CD4-positive, alpha-beta T cell (primary cell): Measurements from ENCODE around the gene HSD3B2. TPM values are rescaled to one million over a fixed set of nuclear protein-coding genes. Genes with fewer than 3 reads are reported as not detected.

Source experiments
- ATAC-seq: fragments of 200-7000 bp; cut with Tn5 transposase; one replicate; pipeline ENCODE4 v1.10.0; 2022; ENCODE audit warnings: mild to moderate bottlenecking; ENCODE audit not compliant: poor library complexity
- CTCF ChIA-PET: fragments of 350-600 bp; sonication (Branson Sonifier 250); formaldehyde crosslinking; loops from one replicate; lab custom pipeline; 2021; ENCODE audit warnings: antibody characterized with exemption, inconsistent platforms; lab: Charles Lee
- POLR2A ChIA-PET: fragments of 350-600 bp; sonication (Branson Sonifier 250); formaldehyde crosslinking; loops from one replicate; lab custom pipeline; 2021; ENCODE audit warnings: antibody characterized with exemption, inconsistent platforms; lab: Charles Lee
- DNase-seq, 14 experiments: peaks; one replicate each; pipeline ENCODE4 v3.0.0-alpha.2; 2013 to 2020; ENCODE audit warnings: mixed read lengths in 2 of 14
- H3K27ac ChIP-seq, 2 donors: one replicate each; pipeline versions ENCODE4 v1.5.1 to v1.7.0; 2013; ENCODE audit warnings: low read length in 2 of 2, low read depth in 1 of 2, mild to moderate bottlenecking in 1 of 2
- H3K27me3 ChIP-seq, 2 experiments: 1 replicate in 1 of 2; 2 replicates in 1 of 2; pipeline versions ENCODE4 v1.6.1 to v1.7.0; 2013; ENCODE audit warnings: low read length in 2 of 2, control low read depth in 1 of 2, mild to moderate bottlenecking in 1 of 2, moderate library complexity in 1 of 2; ENCODE audit not compliant: insufficient read depth in 2 of 2, control insufficient read depth in 1 of 2
- H3K36me3 ChIP-seq: one replicate; pipeline ENCODE4 v1.6.1; 2013; ENCODE audit warnings: low read length, control low read depth; ENCODE audit not compliant: insufficient read depth
- H3K4me1 ChIP-seq: one replicate; pipeline ENCODE4 v1.6.1; 2013; ENCODE audit warnings: low read length, control low read depth; ENCODE audit not compliant: insufficient read depth
- H3K4me3 ChIP-seq: one replicate; pipeline ENCODE4 v1.5.1; 2013; ENCODE audit warnings: mild to moderate bottlenecking, low read length, moderate library complexity
- H3K9me3 ChIP-seq, 2 experiments: 1 replicate in 1 of 2; 2 replicates in 1 of 2; pipeline versions ENCODE4 v1.6.1 to v1.7.0; 2013; ENCODE audit warnings: low read length in 2 of 2, mild to moderate bottlenecking in 2 of 2, control low read depth in 1 of 2, moderate library complexity in 1 of 2; ENCODE audit not compliant: control insufficient read depth in 1 of 2, insufficient read depth in 1 of 2
- H3K27ac Mint-ChIP-seq: one replicate; pipeline ENCODE4 v1.8.0; 2020; ENCODE audit warnings: mixed read lengths
- H3K27me3 Mint-ChIP-seq: one replicate; pipeline ENCODE4 v1.8.0; 2021; ENCODE audit warnings: mixed read lengths
- H3K36me3 Mint-ChIP-seq: one replicate; pipeline ENCODE4 v1.8.0; 2021; ENCODE audit warnings: low read depth, mixed read lengths
- H3K4me1 Mint-ChIP-seq: one replicate; pipeline ENCODE4 v1.8.0; 2021; ENCODE audit warnings: low read depth, mixed read lengths
- H3K4me3 Mint-ChIP-seq: one replicate; pipeline ENCODE4 v1.8.0; 2020; ENCODE audit warnings: mild to moderate bottlenecking, mixed read lengths
- H3K9me3 Mint-ChIP-seq: one replicate; pipeline ENCODE4 v1.8.0; 2020; ENCODE audit warnings: mixed read lengths
- CTCF ChIP-seq: fragments of 200-600 bp; IDR thresholded peaks from one replicate; pipeline ENCODE4 v1.8.0; 2022; ENCODE audit warnings: antibody characterized with exemption, mild to moderate bottlenecking
- intact Hi-C, 2 experiments: fragments of 100-400 bp; cut with DNase I in 1 of 2; cut with micrococcal nuclease in 1 of 2; formaldehyde crosslinking; loops; one replicate each; pipeline versions ENCODE4 v1.15.1 to v1.9.0; 2023 to 2025; cut with DNase I, micrococcal nuclease
- total RNA-seq, 174 experiments: library from RNA in 2 of 174; stranded (reverse) in 2 of 174; gene quantifications; one replicate each; pipeline ENCODE4 v1.2.3 and lab custom pipeline; 2021 to 2026

HSD3B2 gene
- total RNA-seq, 2 experiments from 2014 or later = not detected

GRCh38 chr1:119447344-119448126, 32.6 kb downstream of the HSD3B2 start:
- Histone ChIP-seq H3K9me3 (no peaks in the 10 kb centered on the region), H3K4me1 (no peaks in the 10 kb centered on the region), H3K4me3 (no peak overlapping the region), H3K27me3 (no peaks in the 10 kb centered on the region), H3K36me3 (no peaks in the 10 kb centered on the region), H3K27ac (no peak overlapping the region)
- no peaks in the 10 kb centered on the region for H3K36me3 Mint-ChIP-seq
- DNase-seq (no peak), ATAC-seq (no peak)
- TF ChIP-seq CTCF = no peak
- ChIA-PET CTCF (no interaction called here), POLR2A (no interaction called here)
- no peak overlapping the region for H3K4me3 Mint-ChIP-seq
- intact Hi-C loops = no loop called here
- no peak overlapping the region for H3K27ac Mint-ChIP-seq
- H3K9me3 Mint-ChIP-seq = no peaks in the 10 kb centered on the region
- no peaks in the 10 kb centered on the region for H3K4me1 Mint-ChIP-seq
- peaks cover 9% of the 10 kb centered on the region for H3K27me3 Mint-ChIP-seq

GRCh38 chr1:119448127-119448511, 33.2 kb downstream of the HSD3B2 start:
- ATAC-seq = no peak
- CTCF ChIA-PET = no interaction called here
- intact Hi-C loops = no loop called here

GRCh38 chr1:119449971-119450370, 35.0 kb downstream of the HSD3B2 start:
- Histone ChIP-seq H3K4me1 (no peaks in the 10 kb centered on the region), H3K4me3 (no peak overlapping the region), H3K27ac (no peak overlapping the region), H3K36me3 (no peaks in the 10 kb centered on the region), H3K27me3 (no peaks in the 10 kb centered on the region), H3K9me3 (no peaks in the 10 kb centered on the region)
- Mint-ChIP-seq H3K4me1 (no peaks in the 10 kb centered on the region), H3K27me3 (no peaks in the 10 kb centered on the region), H3K9me3 (no peaks in the 10 kb centered on the region), H3K4me3 (no peak overlapping the region), H3K27ac (no peak overlapping the region), H3K36me3 (no peaks in the 10 kb centered on the region)
- DNase-seq (no peak), ATAC-seq (no peak)
- ChIA-PET CTCF (no interaction called here), POLR2A (no interaction called here)
- no peak for TF ChIP-seq CTCF
- intact Hi-C loops = no loop called here

More at GRCh38 chr1:119448127-119448511, 33.2 kb downstream of the HSD3B2 start:
- Histone ChIP-seq H3K4me1 (no peaks in the 10 kb centered on the region), H3K9me3 (no peaks in the 10 kb centered on the region), H3K4me3 (no peak overlapping the region), H3K27me3 (no peaks in the 10 kb centered on the region), H3K36me3 (no peaks in the 10 kb centered on the region), H3K27ac (no peak overlapping the region)
- POLR2A ChIA-PET = no interaction called here
- Mint-ChIP-seq H3K4me1 (no peaks in the 10 kb centered on the region), H3K4me3 (no peak overlapping the region), H3K36me3 (no peaks in the 10 kb centered on the region), H3K27ac (no peak overlapping the region), H3K27me3 (peaks cover 4% of the 10 kb centered on the region), H3K9me3 (no peaks in the 10 kb centered on the region)
- no peak for TF ChIP-seq CTCF
- DNase-seq = no peak
